Keratinocyte (primary cell): ENCODE results near the gene TAB2.

Experiments used
- CTCF ChIP-seq, 3 experiments: IDR thresholded peaks in 1 of 3; conservative IDR thresholded peaks in 1 of 3; optimal IDR thresholded peaks in 1 of 3; 2 replicates in 2 of 3; 3 replicates in 1 of 3; pipeline versions ENCODE3 to v1.5.1; 2011; ENCODE audit warnings: low read length in 3 of 3, mild to moderate bottlenecking in 3 of 3, moderate library complexity in 2 of 3, control low read depth in 1 of 3, inconsistent platforms in 1 of 3; ENCODE audit not compliant: insufficient read depth in 2 of 3; ENCODE audit errors: extremely low read depth in 1 of 3
- EZH2 ChIP-seq: IDR thresholded peaks from one replicate; pipeline ENCODE4 v1.6.1; 2012; ENCODE audit warnings: inconsistent platforms, mild to moderate bottlenecking, low read length, moderate library complexity

GRCh38 chr6:149313861-149314260, 3.7 kb upstream of the TAB2 start:
- TF ChIP-seq CTCF (optimal IDR thresholded peaks at IDR 0.05 in 1 of 3, IDR thresholded peaks at IDR 0.05 in 1 of 3, conservative IDR thresholded peaks at IDR 0.05 in 1 of 3; ENCODE audit: extremely low read depth in 1 of 3, insufficient read depth in 2 of 3, low read length in 3 of 3) (no peak), EZH2 (no peak)
